Measurements from ENCODE around the gene FADS6. TPM values are rescaled to one million over a fixed set of nuclear protein-coding genes. Genes with fewer than 3 reads are reported as not detected.

FADS6 gene
- total RNA-seq, 4 donors from 2014 or later, result not detected

- ATAC-seq (ENCODE audit: low FRiP score), result no peak
- no peak for DNase-seq (ENCODE audit: low spot score)
- TF ChIP-seq CTCF (IDR thresholded peaks at IDR 0.05), result no peak
These were observed 31.0 kb upstream of the FADS6 start, which contains the start of gene OTOP2 for GRCh38 chr17:74924250-74924948. OTOP2 (plus strand) TSS chr17:74924273; CDS start chr17:74924633, 360 bp downstream.

- no peak for TF ChIP-seq CTCF (IDR thresholded peaks at IDR 0.05)
- ATAC-seq (ENCODE audit: low FRiP score) (peak; percentile 45), DNase-seq (ENCODE audit: low spot score) (peak; percentile 67)
These were observed 30.3 kb upstream of the FADS6 start for GRCh38 chr17:74923538-74924249.

- no peak for DNase-seq (ENCODE audit: low spot score)
- no peak for ATAC-seq (ENCODE audit: low FRiP score)
- no peak for TF ChIP-seq CTCF (IDR thresholded peaks at IDR 0.05)
These were observed 29.5 kb upstream of the FADS6 start, which contains the start of gene USH1G for GRCh38 chr17:74922694-74923537. USH1G (minus strand) TSS chr17:74923255; CDS start chr17:74923073, 182 bp downstream.

GRCh38 chr17:74922172-74922571 is 28.7 kb upstream of the FADS6 start:
- DNase-seq (ENCODE audit: low spot score) (no peak), ATAC-seq (ENCODE audit: low FRiP score) (no peak)
- no peak for TF ChIP-seq CTCF (IDR thresholded peaks at IDR 0.05)

- DNase-seq (ENCODE audit: low spot score) (no peak), ATAC-seq (ENCODE audit: low FRiP score) (no peak)
- no peak for TF ChIP-seq CTCF (IDR thresholded peaks at IDR 0.05)
These were observed 28.3 kb upstream of the FADS6 start for GRCh38 chr17:74921769-74922168.

- no peak for TF ChIP-seq CTCF (IDR thresholded peaks at IDR 0.05)
- peak; percentile 10 for ATAC-seq (ENCODE audit: low FRiP score)
- DNase-seq (ENCODE audit: low spot score), result no peak
These were observed 27.7 kb upstream of the FADS6 start for GRCh38 chr17:74921026-74921681.

Measured in omental fat pad (tissue), 4 donors.